GM21447 (cell line): ENCODE measurements around the gene RPL18.

Experiments
- ATAC-seq: cut with Tn5 transposase; IDR thresholded peaks from one replicate; pipeline ENCODE4 v1.9.1; 2021; ENCODE audit not compliant: unreplicated experiment

The RPL18 gene

DNA sequence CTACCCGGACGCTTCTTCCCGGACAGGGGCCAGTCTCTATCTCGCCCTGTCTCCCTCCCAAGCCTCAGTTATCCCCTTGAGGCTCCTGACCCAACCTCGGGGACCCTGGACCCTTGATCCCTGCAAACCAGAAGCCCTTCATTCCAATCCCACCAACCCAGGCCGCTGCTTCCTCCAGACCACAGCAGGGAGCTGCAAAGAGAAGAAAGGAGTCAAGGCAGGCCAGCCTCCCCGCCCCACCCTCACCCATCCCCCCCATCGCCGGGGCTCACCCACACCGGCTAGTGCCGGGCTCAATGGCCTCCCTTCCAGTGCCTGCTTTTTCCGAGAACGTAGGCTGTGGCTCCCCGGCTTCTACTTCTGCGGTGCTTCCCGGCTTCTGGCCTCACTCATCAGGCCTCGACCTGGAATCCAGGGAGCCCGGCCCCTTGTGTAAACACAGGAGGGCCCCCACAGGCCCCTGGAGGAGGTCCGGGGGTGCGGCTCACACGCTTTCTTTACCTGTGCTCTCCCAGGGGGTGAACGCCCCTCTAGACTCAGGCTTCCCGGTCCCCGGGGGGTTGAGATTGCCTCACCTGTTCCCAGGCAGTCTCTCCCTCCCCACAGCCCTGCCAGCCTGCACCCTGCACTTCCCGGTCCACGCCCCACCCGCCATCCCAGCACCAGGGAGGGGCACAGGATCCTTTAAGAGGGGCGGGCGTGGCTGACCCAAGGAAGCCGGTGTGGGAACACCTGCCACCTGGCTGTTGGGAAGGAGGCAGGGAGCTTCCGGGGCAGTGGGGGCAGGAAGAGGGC lies 4.3 kb downstream of the RPL18 start, which contains the start of gene FAM83E:
Gene FAM83E (minus strand): TSS at position 641 of the 795 bp plus-strand sequence. CDS start 1,704 bp downstream, outside the sequence.
- no peak for ATAC-seq

DNA sequence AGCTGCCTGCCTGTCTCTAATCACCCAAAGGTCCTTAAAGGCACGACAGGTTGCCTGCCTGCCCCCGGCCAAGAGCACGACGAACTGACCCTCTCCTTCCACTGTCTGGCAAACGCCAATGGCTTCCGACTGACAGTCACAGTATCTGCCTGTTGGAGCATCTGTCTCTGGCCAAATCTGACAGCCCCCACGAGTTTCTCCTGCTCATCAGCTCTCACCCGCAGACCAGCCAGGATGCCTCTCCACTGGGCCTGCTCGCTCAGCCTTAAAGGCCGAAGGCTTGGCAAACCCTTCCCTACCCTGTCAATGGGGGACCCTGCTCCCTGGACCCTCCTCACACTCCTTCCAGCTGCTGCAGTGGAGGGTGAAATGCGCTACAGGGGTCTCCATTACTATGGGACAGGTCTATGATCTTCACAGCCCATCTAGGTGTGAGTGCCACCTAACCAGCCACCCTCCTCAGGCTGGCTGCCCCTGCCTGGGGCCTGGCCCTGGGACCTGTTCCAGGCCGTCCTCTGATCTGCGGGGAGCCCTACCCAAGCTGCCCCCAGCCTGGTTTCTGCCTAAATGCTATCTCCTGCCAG lies 5.0 kb downstream of the RPL18 start:
- ATAC-seq = no peak

GRCh38 chr19:48613024-48613851 lies 5.7 kb downstream of the RPL18 start:
- ATAC-seq = no peak

- no peak for ATAC-seq
Observed at GRCh38 chr19:48611872-48612271, 7.1 kb downstream of the RPL18 start.

DNA sequence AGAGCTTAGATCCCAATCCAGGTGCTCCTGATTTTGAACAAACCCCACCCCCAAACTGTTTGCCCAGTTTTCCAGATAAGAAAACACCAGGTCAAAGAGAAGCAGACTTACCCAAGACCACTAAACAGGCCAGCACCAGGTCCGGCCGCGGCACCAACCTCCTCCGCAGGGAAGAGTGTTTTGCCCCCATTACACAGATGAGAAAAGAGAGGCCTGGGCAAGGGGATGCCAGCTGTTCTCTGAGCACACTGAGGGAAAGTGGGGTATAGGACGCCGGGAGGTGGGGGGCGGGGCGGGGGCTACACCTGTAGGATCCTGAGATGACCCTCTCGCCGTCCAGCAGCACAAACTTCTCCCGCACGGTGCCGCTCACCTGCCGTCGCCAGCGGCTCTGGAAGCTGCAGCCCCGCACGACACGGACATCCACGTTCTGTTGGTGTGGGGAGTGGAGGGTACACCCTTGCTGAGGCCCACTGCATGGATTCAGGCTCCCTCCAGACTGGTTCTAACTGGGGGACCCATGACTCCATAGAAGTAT lies 9.3 kb downstream of the RPL18 start:
- no peak for ATAC-seq

DNA sequence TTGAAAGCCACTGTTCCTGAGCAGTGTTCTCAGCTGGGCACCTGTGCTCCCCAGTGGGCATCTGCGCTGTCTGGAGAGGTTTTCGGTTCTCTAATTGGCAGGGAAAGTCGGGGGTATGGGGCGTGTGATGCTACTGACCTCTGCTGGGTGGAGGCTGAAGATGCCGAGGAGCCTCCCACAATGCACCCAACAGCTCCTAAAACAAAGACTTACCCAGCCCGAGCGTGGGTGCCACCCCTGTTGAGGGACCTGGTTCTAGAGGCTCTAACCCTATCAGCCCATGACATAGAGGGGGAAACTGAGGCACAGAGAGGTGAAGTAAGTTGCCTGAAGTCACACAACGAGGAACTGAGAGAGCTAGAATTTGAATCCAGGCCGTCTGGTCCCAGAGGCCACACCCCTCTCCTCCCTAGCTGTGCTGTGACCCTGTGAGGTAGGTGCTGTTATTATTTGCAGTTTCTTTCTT lies 10.1 kb downstream of the RPL18 start:
- ATAC-seq = no peak

GRCh38 chr19:48607359-48607755 lies 11.6 kb downstream of the RPL18 start:
- no peak for ATAC-seq

- no peak for ATAC-seq
Observed at GRCh38 chr19:48606463-48607358, 12.3 kb downstream of the RPL18 start, which contains the start of gene SPACA4. SPACA4 (plus strand) TSS chr19:48606742; CDS start chr19:48606979, 237 bp downstream.

DNA sequence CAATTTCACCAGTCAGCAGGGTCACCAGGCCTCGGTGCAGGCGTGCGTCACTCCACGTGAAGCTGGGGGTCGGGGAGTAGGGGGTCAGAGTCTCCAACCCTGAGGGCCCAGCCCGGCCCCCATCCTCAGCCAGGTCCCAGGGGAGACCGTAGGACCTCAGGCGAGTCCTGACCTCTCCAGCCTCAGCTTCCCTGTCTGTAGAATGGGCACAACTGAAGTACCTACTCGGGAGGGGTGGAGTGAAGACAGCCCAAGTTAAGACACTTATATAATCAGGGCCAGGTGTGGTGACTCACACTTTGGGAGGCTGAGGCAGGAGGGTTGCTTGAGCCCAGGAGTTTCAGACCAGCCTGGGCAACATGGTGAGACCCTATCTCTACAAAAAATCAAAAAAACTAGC lies 15.1 kb downstream of the RPL18 start:
- ATAC-seq = no peak

DNA sequence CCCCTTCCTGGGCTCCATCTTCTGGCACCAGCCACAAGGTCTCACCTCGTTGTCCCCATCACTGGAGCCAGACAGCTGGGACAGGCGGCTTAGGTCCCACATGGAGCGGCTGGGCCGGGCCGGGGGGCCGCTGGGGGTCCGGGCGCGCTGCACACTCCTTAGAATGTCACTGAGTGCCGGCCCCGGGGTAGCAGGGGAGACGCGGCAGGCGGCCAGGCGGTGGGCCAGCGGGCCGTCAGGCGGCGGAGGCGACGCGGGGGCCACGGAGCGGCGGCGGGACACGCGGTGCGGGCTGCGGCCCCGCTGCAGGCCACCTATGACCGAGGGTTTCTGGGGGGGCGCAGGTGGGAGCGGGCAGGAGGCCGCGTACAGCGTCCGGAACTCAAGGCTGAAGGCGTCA lies 15.5 kb downstream of the RPL18 start:
- ATAC-seq = no peak

GRCh38 chr19:48603001-48603400 lies 16.0 kb downstream of the RPL18 start:
- ATAC-seq = no peak

DNA sequence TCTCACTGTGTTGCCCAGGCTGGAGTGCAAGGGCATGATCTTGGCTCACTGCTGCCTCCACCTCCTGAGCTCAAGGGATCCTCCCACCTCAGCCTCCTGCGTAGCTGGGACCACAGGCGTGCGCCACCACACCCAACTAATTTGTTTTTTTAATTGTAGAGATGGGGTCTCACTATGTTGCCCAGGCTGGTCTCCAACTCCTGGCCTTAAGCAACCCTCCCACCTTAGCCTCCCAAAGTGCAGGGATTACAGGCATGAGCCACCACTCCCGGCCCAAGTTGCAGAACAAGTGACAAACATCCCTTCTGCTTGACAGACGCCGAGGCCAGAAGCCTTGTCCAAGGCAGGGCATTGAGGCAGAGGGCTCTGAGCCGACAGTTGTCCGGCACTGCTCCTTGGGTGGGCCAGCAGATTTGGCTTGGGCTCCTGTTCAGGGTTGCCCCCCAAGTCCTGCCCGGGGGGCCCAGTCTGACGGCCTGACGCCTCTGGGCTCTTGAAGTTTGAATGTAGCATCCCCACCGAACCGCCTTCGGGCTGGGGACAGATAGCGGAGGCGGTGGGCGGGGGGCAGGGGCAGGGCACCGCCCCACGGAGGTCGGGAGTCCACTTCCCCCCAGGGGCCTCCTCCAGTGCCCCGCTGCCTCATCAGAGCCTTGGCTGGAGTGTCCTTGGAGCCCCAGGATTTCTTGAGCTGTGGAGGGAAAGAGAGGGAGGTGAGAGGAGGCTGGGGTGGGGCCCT lies 18.1 kb downstream of the RPL18 start:
- ATAC-seq = no peak

GRCh38 chr19:48598996-48599700 lies 19.8 kb downstream of the RPL18 start:
- ATAC-seq = no peak

- no peak for ATAC-seq
Observed at GRCh38 chr19:48596679-48597465, 22.1 kb downstream of the RPL18 start.

DNA sequence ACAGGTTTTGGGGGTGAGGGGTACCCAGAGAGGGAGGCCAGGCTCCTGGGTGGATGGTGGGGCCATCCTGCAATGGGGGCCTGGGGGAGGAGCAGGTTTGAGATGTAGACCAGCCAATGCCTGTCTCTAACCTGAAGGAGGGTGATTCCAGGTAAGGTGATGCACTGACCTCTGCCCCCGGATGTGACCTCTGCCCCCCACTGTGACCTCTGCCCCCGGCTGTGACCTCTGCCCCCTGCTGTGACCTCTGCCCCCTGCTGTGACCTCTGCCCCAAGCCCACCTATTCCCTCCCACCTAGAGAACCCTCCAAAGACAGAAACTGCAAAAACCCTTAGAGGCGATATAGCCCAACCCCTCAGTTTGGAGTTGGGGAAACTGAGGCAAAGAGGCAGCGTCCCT lies 22.7 kb downstream of the RPL18 start:
- no peak for ATAC-seq

DNA sequence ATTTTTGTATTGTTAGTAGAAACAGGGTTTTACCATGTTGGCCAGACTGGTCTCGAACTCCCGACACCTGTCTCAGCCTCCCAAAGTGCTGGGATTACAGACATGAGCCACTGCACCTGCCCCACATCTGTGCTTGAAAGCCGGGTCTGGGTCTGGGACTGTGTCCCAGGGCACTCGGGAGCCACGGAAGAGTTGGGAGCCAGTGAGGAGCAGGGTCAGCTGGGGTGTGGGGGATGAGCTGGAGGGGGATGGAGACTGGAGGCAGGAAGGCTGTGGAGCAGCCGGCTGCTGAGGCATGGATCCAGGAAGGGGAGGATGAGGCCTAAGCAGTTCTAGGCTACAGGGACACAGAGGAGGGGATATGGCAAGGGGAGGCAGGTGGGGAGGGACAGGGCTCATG lies 23.1 kb downstream of the RPL18 start:
- ATAC-seq = no peak

DNA sequence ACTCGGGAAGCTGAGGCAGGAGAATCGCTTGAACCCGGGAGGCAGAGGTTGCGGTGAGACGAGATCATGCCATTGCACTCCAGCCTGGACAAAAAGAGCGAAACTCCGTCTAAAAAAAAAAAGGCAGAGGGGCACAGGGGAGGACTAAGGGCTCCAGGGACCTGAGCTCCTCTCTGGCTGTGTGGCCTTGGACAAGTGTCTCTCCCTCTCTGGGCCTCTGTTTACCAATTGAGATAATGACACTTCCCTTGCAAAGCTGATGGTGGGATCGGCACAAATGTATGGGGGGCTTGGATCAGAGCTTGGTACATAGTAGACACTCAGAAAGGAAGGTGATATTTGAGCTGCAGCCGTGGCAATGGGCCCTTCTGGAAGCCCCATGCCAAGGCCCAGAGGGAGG lies 23.8 kb downstream of the RPL18 start:
- no peak for ATAC-seq

- no peak for ATAC-seq
Observed at GRCh38 chr19:48591021-48591420, 28.0 kb downstream of the RPL18 start.
